HG03460 (cell line): ENCODE measurements around the gene TIGD2.
A peak's percentile ranks its signal among the peaks of the same experiment; 100 is the strongest.
"Not testable (repeated sequence)": the region's sequence is repeated elsewhere in the genome, so short reads cannot be mapped to it uniquely, and the experiment has no call there.

Source experiments
- ATAC-seq: cut with Tn5 transposase; IDR thresholded peaks from one replicate; pipeline ENCODE4 v1.9.1; 2021; ENCODE audit not compliant: unreplicated experiment

Gene TIGD2

GRCh38 chr4:89119166-89119565, 7.8 kb downstream of the TIGD2 start:
- no peak for ATAC-seq

- no peak for ATAC-seq
Measured at GRCh38 chr4:89119836-89120235, 8.5 kb downstream of the TIGD2 start.

GRCh38 chr4:89121387-89122068, 10.2 kb downstream of the TIGD2 start:
- no peak for ATAC-seq

GRCh38 chr4:89123451-89123851, 12.1 kb downstream of the TIGD2 start:
- ATAC-seq, result no peak

GRCh38 chr4:89125901-89126782, 14.8 kb downstream of the TIGD2 start:
- ATAC-seq, result no peak

GRCh38 chr4:89129080-89129640, 17.8 kb downstream of the TIGD2 start:
- no peak for ATAC-seq

- ATAC-seq, result no peak
Measured at GRCh38 chr4:89134775-89135319, 23.5 kb downstream of the TIGD2 start.

GRCh38 chr4:89136525-89136924, 25.2 kb downstream of the TIGD2 start:
- ATAC-seq, result no peak

GRCh38 chr4:89137231-89137630, 25.9 kb downstream of the TIGD2 start:
- ATAC-seq, result no peak

GRCh38 chr4:89137695-89138094, 26.4 kb downstream of the TIGD2 start:
- ATAC-seq, result no peak

- ATAC-seq, result no peak
Measured at GRCh38 chr4:89140168-89140759, 28.9 kb downstream of the TIGD2 start.

- peak; percentile 82 for ATAC-seq
Measured at GRCh38 chr4:89142691-89143669, 31.6 kb downstream of the TIGD2 start.

GRCh38 chr4:89144652-89145051, 33.3 kb downstream of the TIGD2 start:
- ATAC-seq, result not testable (repeated sequence)

- ATAC-seq, result no peak
Measured at GRCh38 chr4:89146196-89146595, 34.9 kb downstream of the TIGD2 start.

GRCh38 chr4:89152972-89153371, 41.6 kb downstream of the TIGD2 start:
- ATAC-seq, result no peak

- ATAC-seq, result no peak
Measured at GRCh38 chr4:89156174-89156914, 45.0 kb downstream of the TIGD2 start.

GRCh38 chr4:89157488-89158024, 46.2 kb downstream of the TIGD2 start:
- ATAC-seq, result no peak

GRCh38 chr4:89158884-89159503, 47.7 kb downstream of the TIGD2 start:
- peak; percentile 64 for ATAC-seq

- ATAC-seq, result no peak
Measured at GRCh38 chr4:89160806-89161205, 49.5 kb downstream of the TIGD2 start.
